ENCODE measurements around the gene PRAMEF10. TPM values are rescaled to one million over a fixed set of nuclear protein-coding genes. Genes with fewer than 3 reads are reported as not detected.
"Not testable (repeated sequence)": the region's sequence is repeated elsewhere in the genome, so short reads cannot be mapped to it uniquely, and the experiment has no call there.

PRAMEF10 gene
- not detected for total RNA-seq

- intact Hi-C loops (cut with DNase I; ENCODE audit: low total_unique reads); DNase-seq (ENCODE audit: low spot score in 2 of 2); H3K4me3 ChIP-seq (ENCODE audit: low read depth, poor library complexity, severe bottlenecking): not testable (repeated sequence)
- WGBS, 2 donors: no CpG with 5 or more reads among the region's 1 CpG
These were observed at the start of gene PRAMEF10 for GRCh38 chr1:12898170-12898569. Gene PRAMEF10 (minus strand): TSS chr1:12898270. CDS start chr1:12895847, 2,423 bp downstream.

- intact Hi-C loops (cut with DNase I; ENCODE audit: low total_unique reads); DNase-seq (ENCODE audit: low spot score in 2 of 2); H3K4me3 ChIP-seq (ENCODE audit: low read depth, poor library complexity, severe bottlenecking): not testable (repeated sequence)
- 80 to 100% methylated on average over 2 to 4 of the region's 4 CpGs for WGBS, 2 donors
These were observed 49.4 kb upstream of the PRAMEF10 start, which contains the start of gene PRAMEF6 for GRCh38 chr1:12947480-12947879. Gene PRAMEF6 (minus strand): TSS chr1:12947580. CDS start chr1:12942518, 5,062 bp downstream.

- intact Hi-C loops (cut with DNase I; ENCODE audit: low total_unique reads); H3K4me3 ChIP-seq (ENCODE audit: low read depth, poor library complexity, severe bottlenecking); DNase-seq (ENCODE audit: low spot score in 2 of 2): not testable (repeated sequence)
- WGBS, 2 donors: 30% methylated on average over 2 of the region's 5 CpGs; no CpG with 5 or more reads in 1 of the 2 donors
These were observed 26.3 kb upstream of the PRAMEF10 start for GRCh38 chr1:12924368-12924767.

- H3K4me3 ChIP-seq (ENCODE audit: low read depth, poor library complexity, severe bottlenecking); intact Hi-C loops (cut with DNase I; ENCODE audit: low total_unique reads); DNase-seq (ENCODE audit: low spot score in 2 of 2): not testable (repeated sequence)
- 48 to 52% methylated on average over 2 of the region's 2 CpGs for WGBS, 2 donors
These were observed 23.7 kb upstream of the PRAMEF10 start for GRCh38 chr1:12921749-12922148.

- DNase-seq (ENCODE audit: low spot score in 2 of 2); intact Hi-C loops (cut with DNase I; ENCODE audit: low total_unique reads): not testable (repeated sequence)
These were observed 18.2 kb upstream of the PRAMEF10 start, which contains the start of gene PRAMEF7 for GRCh38 chr1:12916310-12916709. Gene PRAMEF7 (plus strand): TSS chr1:12916610. CDS start chr1:12917693, 1,083 bp downstream.

GRCh38 chr1:12903793-12904572 lies 5.9 kb upstream of the PRAMEF10 start:
- intact Hi-C loops (cut with DNase I; ENCODE audit: low total_unique reads); H3K4me3 ChIP-seq (ENCODE audit: low read depth, poor library complexity, severe bottlenecking); DNase-seq (ENCODE audit: low spot score in 2 of 2): not testable (repeated sequence)
- WGBS, 2 donors: 44 to 55% methylated on average over 2 to 3 of the region's 5 CpGs

More at GRCh38 chr1:12916310-12916709, 18.2 kb upstream of the PRAMEF10 start, which contains the start of gene PRAMEF7:
- no CpG with 5 or more reads among the region's 1 CpG for WGBS, 2 donors
- H3K4me3 ChIP-seq (ENCODE audit: low read depth, poor library complexity, severe bottlenecking): not testable (repeated sequence)

GRCh38 chr1:12899186-12899585 lies 1.1 kb upstream of the PRAMEF10 start:
- DNase-seq (ENCODE audit: low spot score in 2 of 2); H3K4me3 ChIP-seq (ENCODE audit: low read depth, poor library complexity, severe bottlenecking); intact Hi-C loops (cut with DNase I; ENCODE audit: low total_unique reads): not testable (repeated sequence)

- intact Hi-C loops (cut with DNase I; ENCODE audit: low total_unique reads); DNase-seq (ENCODE audit: low spot score in 2 of 2); H3K4me3 ChIP-seq (ENCODE audit: low read depth, poor library complexity, severe bottlenecking): not testable (repeated sequence)
- 83 to 90% methylated on average over 3 of the region's 3 CpGs for WGBS, 2 donors
These were observed 12.0 kb downstream of the PRAMEF10 start, which contains the start of gene PRAMEF4 for GRCh38 chr1:12886101-12886500. Gene PRAMEF4 (minus strand): TSS chr1:12886201. CDS start chr1:12883394, 2,807 bp downstream.

- intact Hi-C loops (cut with DNase I; ENCODE audit: low total_unique reads); H3K4me3 ChIP-seq (ENCODE audit: low read depth, poor library complexity, severe bottlenecking); DNase-seq (ENCODE audit: low spot score in 2 of 2): not testable (repeated sequence)
- WGBS, 2 donors: 82 to 89% methylated on average over 3 to 4 of the region's 4 CpGs
These were observed 19.6 kb downstream of the PRAMEF10 start for GRCh38 chr1:12878453-12878852.

GRCh38 chr1:12863131-12863880 lies 34.8 kb downstream of the PRAMEF10 start:
- DNase-seq (ENCODE audit: low spot score in 2 of 2): peak in 1 of 2 donors; percentile 64
- intact Hi-C loops (cut with DNase I; ENCODE audit: low total_unique reads); H3K4me3 ChIP-seq (ENCODE audit: low read depth, poor library complexity, severe bottlenecking): not testable (repeated sequence)
- 80 to 83% methylated on average over 1 to 3 of the region's 7 CpGs for WGBS, 2 donors

- H3K4me3 ChIP-seq (ENCODE audit: low read depth, poor library complexity, severe bottlenecking); intact Hi-C loops (cut with DNase I; ENCODE audit: low total_unique reads); DNase-seq (ENCODE audit: low spot score in 2 of 2): not testable (repeated sequence)
- 65 to 72% methylated on average over 2 of the region's 2 CpGs for WGBS, 2 donors
These were observed 41.3 kb downstream of the PRAMEF10 start, which contains the start of gene PRAMEF2 for GRCh38 chr1:12856786-12857185. Gene PRAMEF2 (plus strand): TSS chr1:12857086. CDS start chr1:12859010, 1,924 bp downstream.
